ENCODE data around the gene ACSM5. TPM values are rescaled to one million over a fixed set of nuclear protein-coding genes. Genes with fewer than 3 reads are reported as not detected.
"Not testable (repeated sequence)": the region's sequence is repeated elsewhere in the genome, so short reads cannot be mapped to it uniquely, and the experiment has no call there.

Gene ACSM5
- total RNA-seq, 1 donor = not detected

- no peak overlapping the region for H3K4me3 ChIP-seq (ENCODE audit: low read depth, low read length)
- no peak for DNase-seq (ENCODE audit: low read depth)
- TF ChIP-seq CTCF (IDR thresholded peaks at IDR 0.05; ENCODE audit: insufficient read depth, low read length) = no peak
These were observed 888 bp downstream of the ACSM5 start for GRCh38 chr16:20410121-20410723.

GRCh38 chr16:20411055-20411454 is 1.7 kb downstream of the ACSM5 start:
- TF ChIP-seq CTCF (IDR thresholded peaks at IDR 0.05; ENCODE audit: insufficient read depth, low read length) = no peak
- no peak overlapping the region for H3K4me3 ChIP-seq (ENCODE audit: low read depth, low read length)
- no peak for DNase-seq (ENCODE audit: low read depth)

- DNase-seq (ENCODE audit: low read depth) = no peak
- no peak overlapping the region for H3K4me3 ChIP-seq (ENCODE audit: low read depth, low read length)
- TF ChIP-seq CTCF (IDR thresholded peaks at IDR 0.05; ENCODE audit: insufficient read depth, low read length) = no peak
These were observed 6.2 kb downstream of the ACSM5 start for GRCh38 chr16:20415541-20415940.

- DNase-seq (ENCODE audit: low read depth); H3K4me3 ChIP-seq (ENCODE audit: low read depth, low read length): not testable (repeated sequence)
These were observed 9.8 kb downstream of the ACSM5 start for GRCh38 chr16:20419093-20419492.

- not testable (repeated sequence) for DNase-seq (ENCODE audit: low read depth)
These were observed 12.4 kb downstream of the ACSM5 start for GRCh38 chr16:20421748-20422147.

GRCh38 chr16:20423772-20424128 is 14.4 kb downstream of the ACSM5 start:
- DNase-seq (ENCODE audit: low read depth); H3K4me3 ChIP-seq (ENCODE audit: low read depth, low read length): not testable (repeated sequence)

More at GRCh38 chr16:20421748-20422147, 12.4 kb downstream of the ACSM5 start:
- H3K4me3 ChIP-seq (ENCODE audit: low read depth, low read length) = not testable (repeated sequence)

- no peak overlapping the region for H3K4me3 ChIP-seq (ENCODE audit: low read depth, low read length)
- TF ChIP-seq CTCF (IDR thresholded peaks at IDR 0.05; ENCODE audit: insufficient read depth, low read length) = no peak
- DNase-seq (ENCODE audit: low read depth) = no peak
These were observed 15.0 kb downstream of the ACSM5 start for GRCh38 chr16:20424129-20424866.

- DNase-seq (ENCODE audit: low read depth); H3K4me3 ChIP-seq (ENCODE audit: low read depth, low read length): not testable (repeated sequence)
These were observed 18.1 kb downstream of the ACSM5 start for GRCh38 chr16:20427401-20427797.

GRCh38 chr16:20429499-20429898 is 20.2 kb downstream of the ACSM5 start:
- not testable (repeated sequence) for H3K4me3 ChIP-seq (ENCODE audit: low read depth, low read length); DNase-seq (ENCODE audit: low read depth)

- not testable (repeated sequence) for DNase-seq (ENCODE audit: low read depth); H3K4me3 ChIP-seq (ENCODE audit: low read depth, low read length)
These were observed 21.1 kb downstream of the ACSM5 start for GRCh38 chr16:20430480-20430879.

All from fibroblast of the aortic adventitia (primary cell).